ENCODE data around the gene BRD7.

The BRD7 gene

DNA sequence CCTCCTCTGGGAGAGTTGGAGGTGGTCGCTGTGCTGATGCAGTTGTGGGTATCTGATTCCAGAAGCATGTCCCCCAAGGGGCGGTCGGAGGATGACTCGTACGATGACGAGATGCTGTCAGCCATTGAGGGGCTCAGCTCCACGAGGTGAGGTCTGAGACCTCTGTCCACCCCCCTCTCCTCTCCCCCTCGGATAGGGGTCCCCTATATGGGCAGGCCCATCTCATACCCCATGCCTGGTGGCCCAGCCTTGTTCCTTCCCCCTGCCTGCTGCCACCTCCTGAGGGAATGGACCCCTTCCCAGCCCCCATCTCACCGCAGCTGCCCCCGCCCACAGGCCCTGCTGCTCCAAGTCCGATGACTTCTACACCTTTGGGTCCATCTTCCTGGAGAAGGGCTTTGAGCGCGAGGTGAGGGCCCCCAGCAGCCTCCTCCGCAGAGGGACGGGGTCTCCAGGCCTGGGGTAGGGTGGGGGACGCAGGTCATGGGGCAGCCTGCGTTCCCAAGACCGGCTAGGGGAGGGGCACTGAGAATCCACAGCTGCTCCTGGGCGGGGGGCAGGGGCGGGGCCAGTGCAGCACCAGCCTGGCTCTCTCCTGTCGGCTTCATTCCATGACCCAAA is 63.2 kb downstream of the BRD7 start:
- Histone ChIP-seq H3K9me3 (ENCODE audit: control insufficient read depth, insufficient read depth, low read depth, low read length) (no peaks in the 10 kb centered on the region), H3K27ac (ENCODE audit: extremely low read depth, low read depth, low read length) (no peak overlapping the region), H3K36me3 (ENCODE audit: control insufficient read depth in 2 of 2, insufficient read depth in 1 of 2, low read length in 2 of 2) (peaks cover 0 to 2% of the 10 kb centered on the region in 2 experiments; a peak in 1 of 3 replicates), H3K4me1 (ENCODE audit: control insufficient read depth, insufficient read depth, low read length) (no peaks in the 10 kb centered on the region), H3K4me3 (ENCODE audit: low read depth, low read length) (no peak overlapping the region)
- POLR2A ChIA-PET, result no interaction called here
- CTCF ChIA-PET, result no interaction called here
- TF ChIP-seq ZNF221 (tag by site-specific recombination; IDR thresholded peaks at IDR 0.05; ENCODE audit: borderline replicate concordance), result no peak
- no peak for TF ChIP-seq ZFP69B (tag by site-specific recombination; IDR thresholded peaks at IDR 0.05)
- TF ChIP-seq KLF1 (tag by site-specific recombination; IDR thresholded peaks at IDR 0.05), result peak; percentile 42
- TF ChIP-seq ZNF791 (tag by site-specific recombination; IDR thresholded peaks at IDR 0.05), result no peak
- TF ChIP-seq ZNF174 (tag by site-specific recombination; IDR thresholded peaks at IDR 0.05), result no peak
- TF ChIP-seq ZNF555 (tag by site-specific recombination; conservative IDR thresholded peaks at IDR 0.05), result no peak

DNA sequence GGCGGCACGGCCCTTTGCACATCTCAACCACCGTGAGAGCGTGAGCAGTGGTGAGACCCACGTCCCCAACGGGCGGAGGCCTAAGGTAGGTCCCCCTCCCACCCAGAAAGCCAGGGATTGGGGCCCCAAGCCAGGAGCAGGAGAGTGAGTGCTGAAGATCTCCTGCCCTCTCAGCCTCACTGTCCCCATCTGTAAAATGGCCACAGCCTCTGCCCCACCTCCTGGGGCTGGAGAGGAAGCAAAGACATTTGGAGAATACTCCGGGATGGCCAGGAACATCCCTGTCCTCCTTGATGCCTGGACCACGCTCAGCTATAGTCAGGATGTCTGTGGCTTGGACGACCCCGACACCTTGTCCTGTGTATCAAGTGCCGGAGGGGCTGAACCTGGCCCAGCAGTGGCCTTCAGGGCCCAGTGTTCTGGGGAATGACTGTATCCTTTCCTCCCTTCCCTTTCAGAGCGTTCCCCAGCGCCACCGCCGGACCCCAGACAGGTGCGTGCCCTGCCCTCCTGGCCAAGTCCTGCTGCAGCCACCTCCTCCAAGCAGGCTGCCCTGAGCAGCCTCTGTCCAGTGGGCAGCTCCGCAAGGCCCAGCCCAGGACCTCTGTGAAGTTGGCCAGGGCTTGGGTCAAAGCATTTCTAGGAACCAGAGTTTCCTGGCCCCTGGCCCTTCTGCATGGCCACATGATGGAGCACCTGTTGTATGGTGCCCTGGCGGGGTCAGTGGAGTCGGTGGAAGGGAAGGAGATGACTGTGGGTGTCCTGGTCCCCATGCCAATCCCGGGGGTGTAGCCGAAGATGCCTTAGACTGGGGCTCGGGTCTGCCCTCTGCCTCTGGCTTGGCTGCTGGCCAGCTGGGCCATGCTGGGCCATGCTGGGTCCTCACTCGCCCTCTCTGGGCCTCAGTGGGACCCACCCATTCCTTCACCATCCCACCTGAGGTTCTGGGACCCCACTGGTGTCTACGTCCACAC is 64.0 kb downstream of the BRD7 start:
- Histone ChIP-seq H3K27ac (ENCODE audit: extremely low read depth, low read depth, low read length) (no peak overlapping the region), H3K9me3 (ENCODE audit: control insufficient read depth, insufficient read depth, low read depth, low read length) (no peaks in the 10 kb centered on the region), H3K4me1 (ENCODE audit: control insufficient read depth, insufficient read depth, low read length) (no peaks in the 10 kb centered on the region), H3K4me3 (ENCODE audit: low read depth, low read length) (no peak overlapping the region), H3K36me3 (ENCODE audit: control insufficient read depth in 2 of 2, insufficient read depth in 1 of 2, low read length in 2 of 2) (peaks cover 0 to 2% of the 10 kb centered on the region in 2 experiments; a peak in 1 of 3 replicates)
- TF ChIP-seq ZNF37A (tag by site-specific recombination; IDR thresholded peaks at IDR 0.05) (no peak), ZBTB7A (tag by site-specific recombination; IDR thresholded peaks at IDR 0.05; ENCODE audit: low read depth) (no peak), SCRT2 (tag by site-specific recombination; IDR thresholded peaks at IDR 0.05) (peak; percentile 34; the same call in 1 of the 2 replicates), ZNF2 (tag by site-specific recombination; IDR thresholded peaks at IDR 0.05) (no peak), KLF10 (tag by site-specific recombination; IDR thresholded peaks at IDR 0.05) (no peak), TRIM28 (IDR thresholded peaks at IDR 0.05; ENCODE audit: borderline replicate concordance, low read length) (no peak), ZNF138 (tag by site-specific recombination; IDR thresholded peaks at IDR 0.05; ENCODE audit: borderline replicate concordance) (no peak), ZNF837 (tag by site-specific recombination; IDR thresholded peaks at IDR 0.05) (no peak), ZFP69B (tag by site-specific recombination; IDR thresholded peaks at IDR 0.05) (no peak), ZNF558 (tag by site-specific recombination; IDR thresholded peaks at IDR 0.05) (no peak), ZNF768 (tag by site-specific recombination; IDR thresholded peaks at IDR 0.05) (peak; percentile 14; the same call in 1 of the 2 replicates), REPIN1 (tag by site-specific recombination; IDR thresholded peaks at IDR 0.05; ENCODE audit: low read depth) (no peak), ZNF785 (tag by site-specific recombination; IDR thresholded peaks at IDR 0.05) (no peak)
- TF ChIP-seq, protein P1, sequence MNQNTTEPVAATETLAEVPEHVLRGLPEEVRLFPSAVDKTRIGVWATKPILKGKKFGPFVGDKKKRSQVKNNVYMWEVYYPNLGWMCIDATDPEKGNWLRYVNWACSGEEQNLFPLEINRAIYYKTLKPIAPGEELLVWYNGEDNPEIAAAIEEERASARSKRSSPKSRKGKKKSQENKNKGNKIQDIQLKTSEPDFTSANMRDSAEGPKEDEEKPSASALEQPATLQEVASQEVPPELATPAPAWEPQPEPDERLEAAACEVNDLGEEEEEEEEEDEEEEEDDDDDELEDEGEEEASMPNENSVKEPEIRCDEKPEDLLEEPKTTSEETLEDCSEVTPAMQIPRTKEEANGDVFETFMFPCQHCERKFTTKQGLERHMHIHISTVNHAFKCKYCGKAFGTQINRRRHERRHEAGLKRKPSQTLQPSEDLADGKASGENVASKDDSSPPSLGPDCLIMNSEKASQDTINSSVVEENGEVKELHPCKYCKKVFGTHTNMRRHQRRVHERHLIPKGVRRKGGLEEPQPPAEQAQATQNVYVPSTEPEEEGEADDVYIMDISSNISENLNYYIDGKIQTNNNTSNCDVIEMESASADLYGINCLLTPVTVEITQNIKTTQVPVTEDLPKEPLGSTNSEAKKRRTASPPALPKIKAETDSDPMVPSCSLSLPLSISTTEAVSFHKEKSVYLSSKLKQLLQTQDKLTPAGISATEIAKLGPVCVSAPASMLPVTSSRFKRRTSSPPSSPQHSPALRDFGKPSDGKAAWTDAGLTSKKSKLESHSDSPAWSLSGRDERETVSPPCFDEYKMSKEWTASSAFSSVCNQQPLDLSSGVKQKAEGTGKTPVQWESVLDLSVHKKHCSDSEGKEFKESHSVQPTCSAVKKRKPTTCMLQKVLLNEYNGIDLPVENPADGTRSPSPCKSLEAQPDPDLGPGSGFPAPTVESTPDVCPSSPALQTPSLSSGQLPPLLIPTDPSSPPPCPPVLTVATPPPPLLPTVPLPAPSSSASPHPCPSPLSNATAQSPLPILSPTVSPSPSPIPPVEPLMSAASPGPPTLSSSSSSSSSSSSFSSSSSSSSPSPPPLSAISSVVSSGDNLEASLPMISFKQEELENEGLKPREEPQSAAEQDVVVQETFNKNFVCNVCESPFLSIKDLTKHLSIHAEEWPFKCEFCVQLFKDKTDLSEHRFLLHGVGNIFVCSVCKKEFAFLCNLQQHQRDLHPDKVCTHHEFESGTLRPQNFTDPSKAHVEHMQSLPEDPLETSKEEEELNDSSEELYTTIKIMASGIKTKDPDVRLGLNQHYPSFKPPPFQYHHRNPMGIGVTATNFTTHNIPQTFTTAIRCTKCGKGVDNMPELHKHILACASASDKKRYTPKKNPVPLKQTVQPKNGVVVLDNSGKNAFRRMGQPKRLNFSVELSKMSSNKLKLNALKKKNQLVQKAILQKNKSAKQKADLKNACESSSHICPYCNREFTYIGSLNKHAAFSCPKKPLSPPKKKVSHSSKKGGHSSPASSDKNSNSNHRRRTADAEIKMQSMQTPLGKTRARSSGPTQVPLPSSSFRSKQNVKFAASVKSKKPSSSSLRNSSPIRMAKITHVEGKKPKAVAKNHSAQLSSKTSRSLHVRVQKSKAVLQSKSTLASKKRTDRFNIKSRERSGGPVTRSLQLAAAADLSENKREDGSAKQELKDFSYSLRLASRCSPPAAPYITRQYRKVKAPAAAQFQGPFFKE (tag by site-specific recombination; IDR thresholded peaks at IDR 0.05; ENCODE audit: borderline replicate concordance), result no peak
- TF ChIP-seq, protein P2, sequence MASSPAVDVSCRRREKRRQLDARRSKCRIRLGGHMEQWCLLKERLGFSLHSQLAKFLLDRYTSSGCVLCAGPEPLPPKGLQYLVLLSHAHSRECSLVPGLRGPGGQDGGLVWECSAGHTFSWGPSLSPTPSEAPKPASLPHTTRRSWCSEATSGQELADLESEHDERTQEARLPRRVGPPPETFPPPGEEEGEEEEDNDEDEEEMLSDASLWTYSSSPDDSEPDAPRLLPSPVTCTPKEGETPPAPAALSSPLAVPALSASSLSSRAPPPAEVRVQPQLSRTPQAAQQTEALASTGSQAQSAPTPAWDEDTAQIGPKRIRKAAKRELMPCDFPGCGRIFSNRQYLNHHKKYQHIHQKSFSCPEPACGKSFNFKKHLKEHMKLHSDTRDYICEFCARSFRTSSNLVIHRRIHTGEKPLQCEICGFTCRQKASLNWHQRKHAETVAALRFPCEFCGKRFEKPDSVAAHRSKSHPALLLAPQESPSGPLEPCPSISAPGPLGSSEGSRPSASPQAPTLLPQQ (tag by site-specific recombination; IDR thresholded peaks at IDR 0.05), result no peak
- TF ChIP-seq, protein P3, sequence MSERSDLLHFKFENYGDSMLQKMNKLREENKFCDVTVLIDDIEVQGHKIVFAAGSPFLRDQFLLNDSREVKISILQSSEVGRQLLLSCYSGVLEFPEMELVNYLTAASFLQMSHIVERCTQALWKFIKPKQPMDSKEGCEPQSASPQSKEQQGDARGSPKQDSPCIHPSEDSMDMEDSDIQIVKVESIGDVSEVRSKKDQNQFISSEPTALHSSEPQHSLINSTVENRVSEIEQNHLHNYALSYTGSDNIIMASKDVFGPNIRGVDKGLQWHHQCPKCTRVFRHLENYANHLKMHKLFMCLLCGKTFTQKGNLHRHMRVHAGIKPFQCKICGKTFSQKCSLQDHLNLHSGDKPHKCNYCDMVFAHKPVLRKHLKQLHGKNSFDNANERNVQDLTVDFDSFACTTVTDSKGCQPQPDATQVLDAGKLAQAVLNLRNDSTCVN (tag by site-specific recombination; optimal IDR thresholded peaks at IDR 0.05), result no peak
- TF ChIP-seq, protein P4, sequence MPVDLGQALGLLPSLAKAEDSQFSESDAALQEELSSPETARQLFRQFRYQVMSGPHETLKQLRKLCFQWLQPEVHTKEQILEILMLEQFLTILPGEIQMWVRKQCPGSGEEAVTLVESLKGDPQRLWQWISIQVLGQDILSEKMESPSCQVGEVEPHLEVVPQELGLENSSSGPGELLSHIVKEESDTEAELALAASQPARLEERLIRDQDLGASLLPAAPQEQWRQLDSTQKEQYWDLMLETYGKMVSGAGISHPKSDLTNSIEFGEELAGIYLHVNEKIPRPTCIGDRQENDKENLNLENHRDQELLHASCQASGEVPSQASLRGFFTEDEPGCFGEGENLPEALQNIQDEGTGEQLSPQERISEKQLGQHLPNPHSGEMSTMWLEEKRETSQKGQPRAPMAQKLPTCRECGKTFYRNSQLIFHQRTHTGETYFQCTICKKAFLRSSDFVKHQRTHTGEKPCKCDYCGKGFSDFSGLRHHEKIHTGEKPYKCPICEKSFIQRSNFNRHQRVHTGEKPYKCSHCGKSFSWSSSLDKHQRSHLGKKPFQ (tag by site-specific recombination; IDR thresholded peaks at IDR 0.05), result no peak
- ChIA-PET CTCF (no interaction called here), POLR2A (no interaction called here)

Data from HEK293 (cell line).